Liver (tissue), 9 donors: Measurements from ENCODE around the gene KDM4C. TPM values are rescaled to one million over a fixed set of nuclear protein-coding genes. Genes with fewer than 3 reads are reported as not detected.
A peak's percentile ranks its signal among the peaks of the same experiment; 100 is the strongest.

Experiments
- DNase-seq: peaks from one replicate; pipeline ENCODE4 v3.0.0-alpha.2; 2017; ENCODE audit warnings: low spot score
- H3K27ac ChIP-seq, 2 donors: one replicate each; pipeline ENCODE4 v1.7.0; 2013; ENCODE audit warnings: inconsistent platforms in 2 of 2, low read length in 2 of 2, control low read depth in 1 of 2, low read depth in 1 of 2, mild to moderate bottlenecking in 1 of 2
- H3K27me3 ChIP-seq, 4 donors: one replicate each; pipeline versions ENCODE4 v1.6.1 to v1.7.0; 2013; ENCODE audit warnings: low read length in 3 of 4, inconsistent platforms in 1 of 4, mild to moderate bottlenecking in 1 of 4, moderate library complexity in 1 of 4; ENCODE audit not compliant: control insufficient read depth in 4 of 4, insufficient read depth in 4 of 4
- H3K36me3 ChIP-seq, 4 donors: one replicate each; pipeline versions ENCODE4 v1.6.1 to v1.7.0; 2013; ENCODE audit warnings: low read length in 3 of 4, mild to moderate bottlenecking in 3 of 4, low read depth in 1 of 4, moderate library complexity in 1 of 4; ENCODE audit not compliant: control insufficient read depth in 4 of 4, insufficient read depth in 3 of 4
- H3K4me1 ChIP-seq, 4 donors: one replicate each; pipeline versions ENCODE4 v1.6.1 to v1.7.0; 2013; ENCODE audit warnings: low read length in 3 of 4, mild to moderate bottlenecking in 3 of 4, moderate library complexity in 1 of 4; ENCODE audit not compliant: control insufficient read depth in 4 of 4, insufficient read depth in 4 of 4
- H3K4me3 ChIP-seq, 3 donors: one replicate each; pipeline versions ENCODE4 v1.6.1 to v1.7.0; 2013; ENCODE audit warnings: low read length in 3 of 3, control low read depth in 1 of 3, low read depth in 1 of 3, mild to moderate bottlenecking in 1 of 3
- H3K9ac ChIP-seq, 2 donors: one replicate each; pipeline ENCODE4 v1.7.0; 2013; ENCODE audit warnings: low read length in 2 of 2, mild to moderate bottlenecking in 2 of 2, moderate library complexity in 2 of 2, control low read depth in 1 of 2, low read depth in 1 of 2
- H3K9me3 ChIP-seq, 4 donors: one replicate each; pipeline versions ENCODE4 v1.6.1 to v1.7.0; 2013; ENCODE audit warnings: low read length in 3 of 4; ENCODE audit not compliant: control insufficient read depth in 4 of 4
- ATF3 ChIP-seq: IDR thresholded peaks from 2 replicates; pipeline ENCODE4 v1.6.1; 2016; ENCODE audit warnings: antibody characterized with exemption
- EGR1 ChIP-seq, 2 donors: IDR thresholded peaks; 2 replicates each; pipeline ENCODE4 v1.6.1; 2016 to 2018; ENCODE audit warnings: antibody characterized with exemption in 2 of 2, low read depth in 2 of 2
- FOXA1 ChIP-seq: IDR thresholded peaks from 2 replicates; pipeline ENCODE4 v1.6.1; 2016; ENCODE audit warnings: antibody characterized with exemption
- FOXA2 ChIP-seq: IDR thresholded peaks from 2 replicates; pipeline ENCODE4 v1.6.1; 2016; ENCODE audit warnings: antibody characterized with exemption
- GABPA ChIP-seq, 2 donors: IDR thresholded peaks in 1 of 2; conservative IDR thresholded peaks in 1 of 2; 2 replicates each; pipeline ENCODE4 v1.6.1; 2016; ENCODE audit warnings: antibody characterized with exemption in 2 of 2, mild to moderate bottlenecking in 1 of 2, moderate library complexity in 1 of 2
- HNF4A ChIP-seq, 2 donors: conservative IDR thresholded peaks; 2 replicates each; pipeline ENCODE4 v1.6.1; 2016; ENCODE audit warnings: antibody characterized with exemption in 2 of 2, mild to moderate bottlenecking in 2 of 2
- MAX ChIP-seq: IDR thresholded peaks from 2 replicates; pipeline ENCODE4 v1.6.1; 2016; ENCODE audit warnings: antibody characterized with exemption
- RAD21 ChIP-seq, 2 donors: IDR thresholded peaks; 2 replicates each; pipeline ENCODE4 v1.6.1; 2016; ENCODE audit warnings: antibody characterized with exemption in 2 of 2, mild to moderate bottlenecking in 2 of 2
- RXRA ChIP-seq, 2 donors: IDR thresholded peaks; 2 replicates each; pipeline ENCODE4 v1.6.1; 2017 to 2018; ENCODE audit warnings: antibody characterized with exemption in 2 of 2, mild to moderate bottlenecking in 1 of 2
- TAF1 ChIP-seq: conservative IDR thresholded peaks from 2 replicates; pipeline ENCODE4 v1.6.1; 2016; ENCODE audit warnings: antibody characterized with exemption, mild to moderate bottlenecking
- YY1 ChIP-seq: IDR thresholded peaks from 2 replicates; pipeline ENCODE4 v1.6.1; 2016; ENCODE audit warnings: antibody characterized with exemption, mild to moderate bottlenecking
- ZBTB33 ChIP-seq: IDR thresholded peaks from 2 replicates; pipeline ENCODE4 v1.6.1; 2016; ENCODE audit warnings: antibody characterized with exemption
- WGBS: extraction: QIAGEN DNeasy Blood & Tissue Kit; methylation state at CpG from one replicate; pipeline ENCODE4 v1.1.7; 2013; 5-methylcytosine and 5-hydroxymethylcytosine counted together
- polyA plus RNA-seq, 2 donors: library from polyadenylated mRNA; stranded (reverse) in 1 of 2; unstranded in 1 of 2; fragments of 200-250 nt in 1 of 2; fragments of >200 nt in 1 of 2; fragmentation: Nextera tagmentation in 1 of 2; extraction: Ambion mirVana in 1 of 2; gene quantifications; one replicate each; pipeline versions ENCODE4 v1.2.1 to v1.2.3, GENCODE V29; 2013 to 2015
- total RNA-seq, 2 donors: library from RNA; depleted of rRNA; stranded (reverse); fragments of >200 nt; gene quantifications; one replicate each; pipeline ENCODE4 v1.2.3, GENCODE V29; 2014
- TF ChIP-seq, protein P1 (sequence below): fragments of 150-350 bp; IDR thresholded peaks from 2 replicates; pipeline ENCODE4 v1.5.1; 2017; ENCODE audit warnings: improper control_type of control experiment, low read depth, low read length; ENCODE audit not compliant: missing input control
- donor health status: healthy.
- donor health status: healthy.
- donor health status: healthy.
- donor health status: healthy.
- donor health status: healthy.

The KDM4C gene
- total and polyA plus RNA-seq, 4 donors = 4.3 to 40.2 (median 24.0) TPM

- Histone ChIP-seq H3K4me1 (peaks cover 0 to 3% (median 0%) of the 10 kb centered on the region in 4 donors), H3K27me3 (no peaks in the 10 kb centered on the region), H3K9me3 (no peaks in the 10 kb centered on the region), H3K27ac (no peak overlapping the region), H3K4me3 (no peak overlapping the region), H3K9ac (no peak overlapping the region), H3K36me3 (peaks cover 0 to 9% (median 3%) of the 10 kb centered on the region in 4 donors)
- WGBS = 96% methylated on average over 2 of the region's 2 CpGs
- TF ChIP-seq, protein P1, sequence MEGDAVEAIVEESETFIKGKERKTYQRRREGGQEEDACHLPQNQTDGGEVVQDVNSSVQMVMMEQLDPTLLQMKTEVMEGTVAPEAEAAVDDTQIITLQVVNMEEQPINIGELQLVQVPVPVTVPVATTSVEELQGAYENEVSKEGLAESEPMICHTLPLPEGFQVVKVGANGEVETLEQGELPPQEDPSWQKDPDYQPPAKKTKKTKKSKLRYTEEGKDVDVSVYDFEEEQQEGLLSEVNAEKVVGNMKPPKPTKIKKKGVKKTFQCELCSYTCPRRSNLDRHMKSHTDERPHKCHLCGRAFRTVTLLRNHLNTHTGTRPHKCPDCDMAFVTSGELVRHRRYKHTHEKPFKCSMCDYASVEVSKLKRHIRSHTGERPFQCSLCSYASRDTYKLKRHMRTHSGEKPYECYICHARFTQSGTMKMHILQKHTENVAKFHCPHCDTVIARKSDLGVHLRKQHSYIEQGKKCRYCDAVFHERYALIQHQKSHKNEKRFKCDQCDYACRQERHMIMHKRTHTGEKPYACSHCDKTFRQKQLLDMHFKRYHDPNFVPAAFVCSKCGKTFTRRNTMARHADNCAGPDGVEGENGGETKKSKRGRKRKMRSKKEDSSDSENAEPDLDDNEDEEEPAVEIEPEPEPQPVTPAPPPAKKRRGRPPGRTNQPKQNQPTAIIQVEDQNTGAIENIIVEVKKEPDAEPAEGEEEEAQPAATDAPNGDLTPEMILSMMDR = no peak
- TF ChIP-seq EGR1 (IDR thresholded peaks at IDR 0.05; ENCODE audit: low read depth in 2 of 2) = no peak
- no peak for TF ChIP-seq FOXA2
- no peak for TF ChIP-seq TAF1
- no peak for TF ChIP-seq FOXA1
- TF ChIP-seq RAD21 (IDR thresholded peaks at IDR 0.05) = no peak
- TF ChIP-seq YY1 = no peak
- TF ChIP-seq ATF3 = no peak
- no peak for TF ChIP-seq GABPA (IDR thresholded peaks at IDR 0.05 in 1 of 2, conservative IDR thresholded peaks at IDR 0.05 in 1 of 2)
- TF ChIP-seq ZBTB33 = no peak
- TF ChIP-seq MAX = no peak
- DNase-seq = no peak
Measured at GRCh38 chr9:6896562-6896961, 138.8 kb downstream of the KDM4C start.

DNA sequence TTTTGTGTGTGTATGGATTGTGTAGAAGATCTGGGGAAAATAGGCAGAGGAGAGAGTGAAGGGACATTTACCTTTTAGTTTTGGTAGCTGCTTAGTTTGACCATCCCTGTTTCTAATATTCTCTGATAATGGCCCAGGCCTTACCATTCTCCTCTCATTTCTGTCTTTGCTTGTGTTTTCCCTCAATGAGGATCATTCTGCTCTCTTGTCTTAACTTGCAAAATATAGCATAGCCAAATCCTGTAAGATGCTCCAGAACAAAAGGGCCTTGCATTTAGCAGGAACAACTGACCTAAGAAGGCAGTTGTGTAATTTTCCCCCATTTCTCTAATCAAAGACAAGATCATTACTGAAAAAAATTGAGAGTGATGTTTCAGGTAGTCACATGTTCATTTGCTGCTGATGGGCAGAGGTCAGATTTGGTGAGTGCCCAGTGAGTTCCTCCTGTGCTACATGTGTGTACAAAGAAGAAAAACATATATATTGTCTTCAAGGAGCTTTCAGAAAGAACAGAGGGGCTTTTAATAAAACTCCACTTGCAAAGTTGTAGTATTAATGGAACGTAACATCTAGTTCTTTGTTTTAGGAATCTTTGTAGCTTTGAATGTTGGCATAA, 139.5 kb downstream of the KDM4C start:
- Histone ChIP-seq H3K9me3 (no peaks in the 10 kb centered on the region), H3K27ac (no peak overlapping the region), H3K4me3 (no peak overlapping the region), H3K36me3 (peaks cover 0 to 9% (median 3%) of the 10 kb centered on the region in 4 donors), H3K27me3 (no peaks in the 10 kb centered on the region), H3K4me1 (peaks cover 0 to 3% (median 0%) of the 10 kb centered on the region in 4 donors), H3K9ac (no peak overlapping the region)
- TF ChIP-seq HNF4A (conservative IDR thresholded peaks at IDR 0.05) (peak; percentile 24 to 38), FOXA1 (no peak), RXRA (IDR thresholded peaks at IDR 0.05) (no peak), MAX (peak; percentile 15)
- TF ChIP-seq, protein P1 = no peak
- WGBS = 96% methylated on average over 1 of the region's 1 CpG
- DNase-seq = no peak
